Measurements from ENCODE around the gene MAML2.
A peak's percentile ranks its signal among the peaks of the same experiment; 100 is the strongest.

Gene MAML2

DNA sequence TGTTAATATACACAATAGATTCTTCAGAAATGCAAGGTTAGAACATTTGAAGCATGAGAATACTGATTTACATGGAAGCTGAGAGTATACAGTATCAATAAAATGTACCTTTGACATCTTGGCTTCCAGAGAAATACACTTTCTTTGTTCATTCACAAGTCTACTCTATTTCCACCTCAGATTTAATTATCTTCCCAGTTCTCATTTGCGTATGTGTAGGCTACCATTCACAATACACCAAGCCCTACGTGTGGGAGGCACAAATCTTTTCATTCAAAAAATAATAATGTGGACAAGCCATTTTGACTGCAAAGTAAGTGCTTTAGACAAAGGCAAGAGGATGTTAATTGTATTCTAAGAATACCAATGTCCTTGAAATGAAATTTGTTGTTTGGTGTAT is 286.4 kb downstream of the MAML2 start:
- no peak for DNase-seq

DNA sequence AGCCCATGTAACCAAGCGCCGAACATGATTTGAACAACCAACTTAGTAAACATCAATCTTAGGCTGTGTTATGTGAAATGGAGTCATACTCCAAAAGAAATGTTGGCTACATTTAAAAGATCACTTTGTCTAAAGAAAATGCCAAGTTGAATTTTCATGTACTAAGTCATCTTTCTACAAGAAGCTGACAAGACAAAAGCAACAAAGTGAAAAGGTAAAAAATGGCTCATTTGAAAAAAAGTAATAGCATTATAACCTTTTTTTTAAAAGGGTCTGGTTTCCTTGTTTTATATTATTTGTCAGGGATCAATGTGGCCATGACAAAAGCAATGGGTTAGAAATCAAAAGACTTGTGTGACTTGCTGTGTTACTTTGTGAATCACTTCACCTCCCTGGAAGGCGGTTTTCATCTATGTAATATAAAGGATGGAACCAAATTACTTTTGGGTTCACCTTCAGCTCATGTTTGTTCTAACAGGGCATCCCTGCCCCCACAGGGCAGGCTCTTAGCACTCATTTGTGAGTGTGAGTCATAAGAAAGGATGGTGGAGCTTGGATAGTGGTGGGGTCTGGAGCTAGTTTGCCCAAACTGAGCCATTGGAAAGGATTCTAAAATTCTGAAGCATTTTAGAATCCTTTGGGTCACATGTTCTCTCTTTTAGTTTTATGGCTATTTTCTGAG is 287.1 kb downstream of the MAML2 start:
- DNase-seq = no peak

DNA sequence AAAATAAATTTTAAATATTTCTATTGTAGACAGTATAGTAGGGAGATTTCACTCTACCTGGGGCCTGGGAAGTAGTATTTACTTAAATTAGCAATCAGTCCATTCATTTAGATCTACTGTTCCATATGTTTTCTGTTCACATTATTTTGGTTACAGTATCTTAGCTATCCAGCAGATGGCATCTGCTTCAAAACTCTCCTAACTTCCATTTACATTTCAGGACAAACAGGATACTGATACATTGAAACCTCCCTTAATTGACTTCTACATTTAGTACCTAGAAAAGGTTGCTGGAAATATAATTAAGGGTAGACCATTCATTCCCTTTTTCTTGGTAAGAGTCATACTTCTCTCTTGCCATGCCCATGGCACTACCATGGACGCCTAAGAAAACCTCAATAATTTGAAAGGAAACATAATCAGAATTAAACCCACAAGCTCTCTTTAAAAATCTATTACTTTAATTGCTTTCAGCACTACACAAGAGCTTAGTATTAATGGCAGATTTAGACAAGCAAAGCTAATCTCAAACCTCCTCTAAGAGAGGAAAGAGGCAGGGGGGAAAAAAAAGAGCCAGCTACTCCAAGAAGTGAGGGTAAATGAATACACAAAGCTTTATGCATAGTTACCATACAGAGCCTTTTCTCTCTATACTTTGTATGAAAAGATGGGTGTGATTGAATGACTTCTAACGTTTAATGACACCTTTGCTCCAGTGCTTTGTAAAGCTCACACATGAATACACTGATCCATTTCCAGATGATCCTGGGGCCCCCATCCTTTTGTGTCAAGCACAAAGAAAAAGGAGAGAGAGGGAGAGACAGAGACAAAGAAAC is 287.9 kb downstream of the MAML2 start:
- DNase-seq = no peak

DNA sequence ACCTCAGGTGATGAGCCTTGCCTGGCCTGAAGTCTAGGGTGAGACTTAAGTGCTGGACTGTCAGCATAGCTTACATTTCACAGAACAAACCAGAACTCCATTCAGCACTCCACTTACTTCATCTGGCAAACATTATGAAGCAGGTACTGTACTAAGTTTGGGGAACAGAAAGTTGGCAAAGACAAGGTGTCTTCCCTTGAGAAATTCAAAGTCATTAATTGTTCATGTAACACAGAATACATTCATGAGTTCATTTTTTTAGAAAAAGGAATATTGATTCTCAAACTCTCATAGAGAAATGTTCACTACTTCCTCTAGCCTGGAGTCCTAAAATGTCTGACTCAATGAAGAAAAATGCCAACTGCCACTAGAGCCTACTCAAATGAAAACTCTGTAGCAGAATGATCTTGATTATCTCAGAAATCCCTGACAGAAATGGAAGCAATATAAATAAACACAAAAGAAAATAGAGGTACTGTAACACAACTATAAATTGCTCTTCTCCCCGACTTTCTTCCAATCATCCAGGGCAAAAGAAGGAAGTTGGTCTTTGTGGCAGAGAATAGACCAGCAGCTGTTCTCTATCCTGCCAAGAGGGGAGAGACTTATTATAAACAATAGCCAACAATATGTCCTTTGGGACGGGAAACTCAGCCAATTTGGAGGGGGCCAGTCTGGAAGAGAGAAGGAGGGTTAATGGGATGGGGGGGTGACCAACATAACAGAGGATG is 289.9 kb downstream of the MAML2 start:
- DNase-seq = no peak

DNA sequence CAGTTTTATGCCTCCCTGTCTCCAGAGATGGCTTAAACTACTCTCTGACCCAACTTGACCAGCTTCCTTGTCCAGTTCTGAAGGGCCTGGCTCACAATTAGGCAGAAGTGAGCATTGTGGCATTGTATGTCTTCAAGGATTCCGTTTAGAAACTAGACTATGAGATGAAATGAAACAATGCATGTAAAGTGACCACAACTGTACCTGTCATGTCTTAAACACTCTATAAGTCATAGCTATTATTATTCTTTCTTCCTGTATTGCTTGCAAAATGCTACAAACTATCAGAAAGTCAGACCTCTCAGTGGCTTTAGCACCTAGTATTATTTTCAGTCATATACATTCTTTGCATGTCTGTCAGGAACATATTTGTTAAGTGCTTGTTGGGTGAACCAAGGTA is 291.2 kb downstream of the MAML2 start:
- DNase-seq = no peak

DNA sequence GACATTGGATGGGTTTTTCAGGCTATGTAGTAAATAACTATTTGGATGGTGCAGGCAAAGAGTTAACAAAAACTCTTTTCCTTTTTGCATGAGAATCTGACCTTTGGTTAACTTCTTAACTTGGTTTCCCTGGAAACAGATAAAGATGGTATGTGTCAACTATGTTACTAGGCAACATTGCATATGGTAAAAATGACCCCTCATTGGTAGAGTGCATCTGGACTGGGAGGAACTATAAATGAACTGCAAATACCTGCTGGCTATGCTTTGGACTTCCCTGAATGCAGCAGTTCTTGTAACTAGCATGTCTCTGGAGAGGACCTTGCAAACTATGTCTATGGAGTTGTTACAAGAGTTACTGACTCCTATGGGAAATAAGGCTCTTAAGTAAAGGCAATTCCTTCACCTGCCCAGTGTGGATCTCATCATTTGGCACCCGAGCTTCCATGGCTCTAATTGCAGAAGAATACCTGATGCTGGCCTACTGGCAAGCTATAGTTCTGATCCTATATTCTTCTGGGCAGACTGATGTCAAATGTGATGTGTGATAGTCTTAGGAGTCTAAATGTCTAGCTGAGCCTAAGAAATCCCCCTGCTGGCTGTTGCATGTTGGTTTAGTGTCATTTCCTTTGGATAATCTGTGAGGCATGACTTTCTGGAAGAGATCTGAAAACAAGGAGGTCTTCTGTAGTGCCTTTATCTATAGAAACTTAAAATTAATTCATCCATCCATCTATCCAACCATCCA is 292.4 kb downstream of the MAML2 start:
- DNase-seq = no peak

DNA sequence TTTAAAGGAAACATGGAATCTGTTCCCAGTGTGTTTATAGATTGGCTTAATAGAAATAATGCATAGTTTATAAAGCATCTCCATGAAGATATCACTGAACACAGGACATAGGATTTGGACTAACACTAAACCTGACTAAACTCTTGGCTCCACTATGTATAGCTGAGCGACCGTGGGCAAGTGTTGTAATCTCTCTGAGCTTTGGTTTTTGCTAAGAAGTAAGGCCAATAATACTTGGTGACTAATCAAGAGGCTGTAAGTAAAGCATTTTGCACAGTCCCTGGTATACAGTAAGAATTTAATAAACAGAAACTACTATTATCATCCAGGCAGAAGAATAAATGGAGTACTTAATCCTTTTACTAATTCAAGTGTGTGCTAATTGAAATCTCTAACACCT is 293.6 kb downstream of the MAML2 start:
- no peak for DNase-seq

DNA sequence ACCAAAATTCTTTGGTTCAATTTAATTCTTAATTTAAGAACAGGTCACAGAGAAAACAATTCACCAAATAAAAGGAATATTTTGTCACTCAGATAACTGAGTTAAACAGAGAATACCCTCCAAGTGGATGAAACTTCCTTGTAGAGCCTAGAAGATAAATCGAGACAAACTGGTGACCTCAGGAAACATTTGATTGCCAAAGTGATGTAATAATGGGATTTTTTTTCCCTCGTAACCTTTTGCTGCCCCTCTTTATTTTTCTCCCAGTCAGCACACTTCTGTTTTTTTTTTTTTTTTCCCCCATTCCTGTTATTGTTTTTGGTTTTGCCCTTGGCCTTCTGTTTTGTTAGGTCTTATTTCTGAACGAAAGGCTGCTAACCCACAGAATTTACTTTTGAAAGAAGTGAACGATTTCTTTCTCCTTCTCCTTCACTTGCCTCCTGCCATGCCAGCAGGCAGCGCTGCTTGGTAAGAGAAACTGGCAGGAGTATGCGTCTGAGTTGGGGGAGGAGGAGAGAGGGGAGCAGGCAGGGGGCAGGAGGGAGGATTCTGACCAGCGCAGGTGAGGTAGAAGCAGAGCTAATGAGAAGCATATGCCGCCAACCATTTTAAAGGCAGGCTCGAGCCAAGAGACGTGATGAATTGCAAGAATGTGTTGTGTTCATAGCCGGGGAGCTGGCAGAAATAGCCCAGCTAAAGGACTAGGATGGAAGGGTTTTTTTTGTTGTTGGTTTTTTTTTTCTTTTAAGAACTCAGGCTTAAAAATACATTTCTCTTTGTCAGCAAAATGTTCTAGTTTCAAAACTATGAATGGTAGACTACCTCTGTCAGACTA is 297.2 kb downstream of the MAML2 start:
- peak; percentile 88 for DNase-seq

DNA sequence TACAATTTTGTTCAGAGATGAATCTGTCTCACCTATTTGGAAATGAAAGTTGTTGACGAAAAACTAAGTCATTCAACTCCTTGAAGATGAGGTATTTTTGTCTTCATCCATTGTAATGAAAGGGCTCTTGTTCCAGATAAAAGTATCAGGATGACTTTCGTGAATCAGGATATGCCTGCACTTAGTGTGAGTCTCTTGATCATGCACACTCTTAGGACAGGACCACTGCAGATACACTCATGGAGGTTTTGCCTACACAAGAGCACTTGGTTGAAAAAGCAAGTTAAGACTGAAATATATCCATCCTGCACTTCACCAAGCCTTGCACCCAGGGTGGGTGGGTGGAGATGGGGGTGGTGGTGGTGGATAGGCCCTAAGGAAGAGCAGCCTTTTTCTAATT is 298.2 kb downstream of the MAML2 start:
- no peak for DNase-seq

DNA sequence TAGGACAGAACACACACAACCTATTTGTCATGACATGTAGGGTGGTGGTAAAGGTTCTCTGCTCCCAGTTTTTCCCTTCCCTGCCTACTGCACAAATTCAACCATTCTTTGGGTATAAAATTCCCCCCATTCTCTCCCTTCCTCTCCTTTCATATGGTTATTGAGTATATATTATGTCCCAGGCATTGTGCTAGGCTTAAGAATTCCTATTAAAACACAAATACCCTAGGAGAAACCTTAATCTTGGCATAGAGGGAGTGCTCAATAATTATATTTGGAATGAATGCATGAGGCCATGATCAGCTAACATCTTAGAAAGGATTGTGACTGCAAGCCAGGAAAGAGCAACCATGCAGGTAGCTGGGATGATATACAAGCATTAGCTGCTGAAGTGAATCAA is 298.7 kb downstream of the MAML2 start:
- DNase-seq = no peak

DNA sequence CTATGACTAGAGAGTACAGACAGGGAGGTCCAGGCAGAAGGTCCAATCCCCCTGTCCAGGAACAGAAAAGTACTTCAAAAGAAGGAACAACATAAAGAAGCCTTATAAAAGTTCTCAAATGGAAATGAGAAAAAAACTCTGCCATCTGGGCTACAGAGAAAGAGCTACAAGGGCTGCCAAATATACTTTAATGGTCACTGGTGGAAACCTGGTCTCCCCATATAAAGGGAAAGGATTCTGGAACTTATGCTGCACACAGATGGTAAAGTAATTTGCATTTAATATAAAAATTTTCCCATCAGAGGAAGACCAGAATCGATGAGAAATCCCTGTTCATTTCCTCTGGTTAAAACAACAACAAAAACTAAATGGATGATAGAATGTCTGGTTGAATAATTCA is 299.7 kb downstream of the MAML2 start:
- no peak for DNase-seq

DNA sequence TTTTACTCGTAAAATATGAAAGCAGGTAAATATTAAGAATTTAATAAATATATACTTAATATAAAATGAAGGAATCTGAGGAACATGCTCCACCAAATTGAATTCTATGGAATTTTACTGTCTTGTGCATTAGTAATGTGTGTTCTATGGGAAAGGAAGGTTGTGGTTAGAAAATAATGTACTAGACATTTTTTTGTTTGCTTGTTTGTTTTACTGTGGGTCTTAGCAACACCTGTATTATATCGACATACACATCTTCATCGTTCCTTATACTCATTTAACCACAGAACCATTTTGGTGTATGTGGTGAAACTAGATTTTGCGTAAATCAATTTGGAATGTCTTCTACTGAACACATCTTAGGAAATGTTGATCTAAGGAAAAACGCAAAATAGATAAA is 304.9 kb downstream of the MAML2 start:
- DNase-seq = no peak

DNA sequence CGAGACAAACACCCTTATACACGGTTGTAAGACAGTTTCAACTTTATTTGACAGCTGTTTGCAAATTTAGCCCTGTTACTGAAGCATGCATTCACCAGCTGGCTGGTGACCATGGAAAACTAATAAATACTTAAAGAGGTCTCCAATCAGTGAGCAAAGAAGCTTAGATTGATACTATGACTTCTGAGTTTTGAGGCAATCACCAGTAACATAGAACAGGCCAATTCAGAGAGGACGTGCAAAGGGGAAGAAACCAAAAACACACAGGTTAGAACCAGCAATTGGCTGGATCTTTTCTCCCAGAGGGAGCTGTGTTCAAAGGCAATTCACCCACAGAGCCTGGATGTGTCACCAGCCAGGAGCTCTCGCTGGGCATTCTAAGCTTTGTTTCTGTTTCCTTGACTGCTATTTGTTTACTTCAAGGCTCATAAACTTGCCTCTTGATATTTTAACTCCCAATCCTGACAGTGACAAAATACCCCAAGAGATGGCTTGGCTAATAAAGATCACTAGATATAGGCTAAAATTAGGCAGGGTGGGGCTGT is 305.5 kb downstream of the MAML2 start:
- no peak for DNase-seq

DNA sequence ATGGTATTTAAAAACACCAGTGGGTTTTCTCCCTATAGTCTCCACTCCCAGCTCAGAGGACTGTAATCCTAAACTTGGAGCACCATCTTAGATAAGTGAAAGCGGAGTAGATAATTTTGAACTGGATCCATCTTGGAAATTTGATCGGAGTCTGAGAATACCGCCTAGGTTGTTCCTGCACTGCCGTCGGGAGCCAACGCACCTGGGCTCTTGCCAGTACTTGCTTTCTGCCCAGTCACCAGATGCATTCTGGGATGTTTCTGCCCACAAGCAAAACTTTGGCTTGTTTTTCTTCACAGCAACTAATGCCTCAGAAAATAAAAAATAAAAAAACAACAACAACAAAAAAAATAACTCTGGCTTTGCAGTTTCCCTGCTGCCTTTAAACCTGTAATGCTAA is 306.1 kb downstream of the MAML2 start:
- DNase-seq = no peak

DNA sequence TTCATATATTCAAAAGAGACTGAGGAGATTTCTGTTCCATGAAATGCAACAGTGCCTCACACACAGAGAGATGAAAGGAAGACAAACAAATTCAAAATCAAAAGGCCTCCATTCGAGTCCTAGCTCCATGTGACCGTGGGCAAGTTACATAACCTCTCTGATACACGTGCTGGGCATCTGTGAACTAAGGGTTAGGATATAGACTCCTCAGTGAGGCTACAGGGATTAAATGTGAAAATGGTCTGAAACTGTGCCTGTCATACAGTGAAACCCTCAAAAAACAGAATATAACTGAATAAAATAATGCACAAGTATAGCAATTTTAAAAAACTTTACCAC is 307.3 kb downstream of the MAML2 start:
- no peak for DNase-seq

DNA sequence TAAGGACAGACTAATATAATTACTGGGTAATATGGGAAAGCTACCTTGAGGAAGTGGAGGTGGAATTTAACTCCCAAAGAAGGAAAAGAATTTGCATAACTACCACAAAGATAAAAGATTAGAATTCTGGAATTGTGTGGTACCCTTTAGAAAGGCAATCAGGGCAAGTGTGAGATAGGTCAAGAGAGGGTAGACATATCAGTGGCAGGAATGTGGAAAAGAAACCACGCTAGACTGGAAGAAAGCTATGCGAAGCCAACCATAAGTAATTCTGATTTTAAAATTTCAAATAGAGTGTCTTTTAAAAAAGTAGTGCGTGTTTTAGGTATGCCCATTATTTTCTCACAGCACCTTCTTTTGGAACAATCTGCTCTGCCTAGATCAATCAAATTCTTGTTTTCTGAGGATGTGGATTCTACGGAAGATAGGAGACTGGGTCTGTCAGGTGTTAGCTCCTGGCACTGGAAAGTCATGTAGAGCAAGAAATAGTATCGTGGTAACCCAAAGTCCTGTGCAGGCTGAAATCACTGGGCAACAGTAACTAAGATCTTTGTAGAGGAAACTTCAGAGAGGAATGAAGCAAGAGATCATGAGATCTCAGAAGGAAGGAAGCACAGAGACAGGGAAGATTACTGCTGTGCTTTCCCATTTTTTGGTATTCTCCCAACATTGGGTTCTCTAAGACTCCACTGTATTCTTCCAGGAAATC is 307.8 kb downstream of the MAML2 start:
- DNase-seq = no peak

DNA sequence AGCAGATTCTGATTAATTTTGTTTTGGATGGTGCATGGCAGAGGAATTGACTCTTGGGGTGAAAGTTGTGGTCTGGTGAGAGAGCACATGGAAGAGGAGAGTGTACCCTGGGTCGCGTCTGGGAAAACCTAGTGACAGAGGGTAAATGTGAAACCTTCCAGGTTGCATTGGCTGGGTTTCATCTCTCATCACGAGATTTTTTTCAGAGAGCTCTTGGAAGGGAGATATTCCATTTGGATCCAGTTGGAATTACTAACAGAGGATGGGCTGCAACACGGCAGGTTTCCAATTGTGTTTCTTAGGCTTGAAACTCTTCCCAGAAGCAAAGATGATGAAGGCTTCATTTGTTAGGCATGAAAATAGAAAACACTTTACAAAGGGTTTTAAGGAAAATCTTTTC is 309.4 kb downstream of the MAML2 start:
- peak; percentile 35 for DNase-seq

DNA sequence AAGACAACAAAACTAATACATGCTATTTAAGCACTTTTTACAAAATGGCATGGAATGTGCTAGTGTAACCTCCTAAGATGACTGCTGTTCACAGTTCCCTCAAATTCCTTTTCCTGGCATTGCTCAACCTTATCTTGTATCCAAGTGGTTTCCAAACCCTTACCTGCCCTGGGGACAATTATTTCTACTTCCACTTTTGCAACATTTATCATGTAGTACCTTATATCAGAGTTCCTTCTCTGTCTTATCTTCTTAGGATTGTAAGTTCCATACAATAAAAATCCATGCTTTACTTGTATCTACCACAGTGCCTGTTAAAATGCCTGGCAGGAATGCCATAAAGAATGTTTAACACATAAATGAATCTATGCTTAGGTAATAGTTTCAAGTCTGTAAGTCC is 309.9 kb downstream of the MAML2 start:
- no peak for DNase-seq

DNA sequence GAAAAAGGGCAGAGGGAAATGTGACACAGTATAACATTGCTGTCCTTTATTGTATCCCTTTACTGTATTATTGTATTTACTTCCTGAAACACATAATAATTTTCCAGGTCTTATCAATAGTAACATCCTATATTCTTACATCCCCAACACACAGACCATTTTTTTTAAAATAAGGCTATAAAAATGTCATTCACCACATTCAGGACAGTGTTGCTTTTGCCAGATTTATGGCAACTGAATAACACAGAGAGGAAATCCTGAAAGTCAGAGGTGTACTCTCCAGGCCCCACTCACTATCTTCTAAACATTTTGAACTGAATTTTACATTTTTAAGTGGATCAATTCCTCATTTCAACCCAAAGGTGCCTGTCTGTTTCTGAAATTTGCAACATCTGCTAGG is 314.2 kb downstream of the MAML2 start:
- DNase-seq = no peak

DNA sequence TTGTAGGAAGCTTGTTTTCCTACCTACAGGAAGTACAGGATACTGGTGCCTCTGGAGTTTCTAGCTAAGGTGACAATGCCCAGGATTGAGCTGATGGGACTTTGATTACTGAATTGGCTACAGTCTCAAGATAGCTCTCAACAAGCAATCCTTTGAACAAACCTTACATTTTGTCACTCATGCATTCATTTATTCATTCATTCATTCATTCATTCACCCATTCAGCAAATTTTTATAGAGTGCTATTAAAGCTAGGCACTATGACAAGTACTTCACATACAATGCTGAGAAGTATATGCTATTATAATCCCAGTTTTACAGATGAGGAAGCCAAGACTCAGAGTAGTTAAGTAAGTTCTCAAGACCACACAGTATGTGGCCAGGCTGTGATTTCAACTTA is 316.0 kb downstream of the MAML2 start:
- DNase-seq = no peak

DNA sequence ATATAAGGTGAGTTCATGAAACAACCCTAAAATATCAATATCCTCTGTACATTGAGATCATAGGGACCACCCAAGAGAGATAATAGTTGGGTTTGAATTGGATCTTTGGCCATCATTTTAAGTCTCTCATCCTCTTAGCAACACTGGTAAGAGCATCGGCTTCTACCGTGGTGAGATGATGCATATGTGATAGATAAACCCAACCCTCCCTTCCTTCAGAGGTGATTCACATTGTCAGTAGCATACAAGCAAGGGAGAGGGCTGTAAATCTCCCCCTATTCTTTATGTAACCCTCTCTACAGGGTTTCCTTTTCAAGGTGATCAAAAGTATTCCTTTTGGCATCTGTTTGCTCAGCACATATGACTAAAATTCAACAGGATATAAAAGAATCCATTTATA is 316.7 kb downstream of the MAML2 start:
- DNase-seq = no peak

All from femur (tissue), 1 donor.